A549 treated with Mapracorat at 1 μM for 4 hours (cell line): ENCODE data around the gene ENTREP1. TPM values are rescaled to one million over a fixed set of nuclear protein-coding genes. Genes with fewer than 3 reads are reported as not detected.

Experiments
- total RNA-seq: library from RNA; stranded (reverse); fragments of 200-300 nt; extraction: Qiagen RNA extraction; gene quantifications from 5 replicates; pipeline ENCODE4 v1.2.3, GENCODE V29; 2022

The ENTREP1 gene
- 0.50 to 0.88 TPM (median 0.60 TPM) in 5 replicates for total RNA-seq

GRCh38 chr9:69324549-69325401 is at the start of gene ENTREP1:
TSS of gene ENTREP1 (plus strand) at chr9:69325215. CDS start at chr9:69325310, 95 bp downstream.

Other genes starting within 250 kb of the ENTREP1 start
- gene TJP2, start 150.9 kb upstream of the ENTREP1 start, total RNA-seq: 3.7 to 5.2 TPM (median 4.7 TPM) in 5 replicates